ENCODE results near the gene ZC3H7B. TPM values are rescaled to one million over a fixed set of nuclear protein-coding genes. Genes with fewer than 3 reads are reported as not detected.

ZC3H7B gene
- total and polyA plus RNA-seq, 2 donors from 2014 or later: 28.3 to 68.6 TPM

GRCh38 chr22:41339823-41340222 is 38.5 kb downstream of the ZC3H7B start:
- Histone ChIP-seq H3K9ac (ENCODE audit: low read length in 3 of 3) (no peak overlapping the region), H3K27me3 (ENCODE audit: control insufficient read depth, insufficient read depth, low read length) (no peaks in the 10 kb centered on the region), H3K36me3 (ENCODE audit: control insufficient read depth in 2 of 3, insufficient read depth in 3 of 3, low read length in 3 of 3) (peaks cover 0 to 22% (median 12%) of the 10 kb centered on the region in 3 donors), H3K27ac (ENCODE audit: low read depth in 2 of 2, low read length in 2 of 2) (no peak overlapping the region), H3K4me1 (ENCODE audit: control insufficient read depth in 2 of 3, insufficient read depth in 2 of 3, low read depth in 1 of 3, low read length in 3 of 3) (peaks cover 0 to 14% (median 4%) of the 10 kb centered on the region in 3 donors), H3K4me3 (ENCODE audit: low read length in 3 of 3) (no peak overlapping the region), H3K9me3 (ENCODE audit: control insufficient read depth in 2 of 3, insufficient read depth in 1 of 3, low read length in 3 of 3) (no peaks in the 10 kb centered on the region)
- intact Hi-C loops (cut with DNase I): no loop called here
- FAIRE-seq (no peak), DNase-seq (no peak)
- TF ChIP-seq, protein P1, sequence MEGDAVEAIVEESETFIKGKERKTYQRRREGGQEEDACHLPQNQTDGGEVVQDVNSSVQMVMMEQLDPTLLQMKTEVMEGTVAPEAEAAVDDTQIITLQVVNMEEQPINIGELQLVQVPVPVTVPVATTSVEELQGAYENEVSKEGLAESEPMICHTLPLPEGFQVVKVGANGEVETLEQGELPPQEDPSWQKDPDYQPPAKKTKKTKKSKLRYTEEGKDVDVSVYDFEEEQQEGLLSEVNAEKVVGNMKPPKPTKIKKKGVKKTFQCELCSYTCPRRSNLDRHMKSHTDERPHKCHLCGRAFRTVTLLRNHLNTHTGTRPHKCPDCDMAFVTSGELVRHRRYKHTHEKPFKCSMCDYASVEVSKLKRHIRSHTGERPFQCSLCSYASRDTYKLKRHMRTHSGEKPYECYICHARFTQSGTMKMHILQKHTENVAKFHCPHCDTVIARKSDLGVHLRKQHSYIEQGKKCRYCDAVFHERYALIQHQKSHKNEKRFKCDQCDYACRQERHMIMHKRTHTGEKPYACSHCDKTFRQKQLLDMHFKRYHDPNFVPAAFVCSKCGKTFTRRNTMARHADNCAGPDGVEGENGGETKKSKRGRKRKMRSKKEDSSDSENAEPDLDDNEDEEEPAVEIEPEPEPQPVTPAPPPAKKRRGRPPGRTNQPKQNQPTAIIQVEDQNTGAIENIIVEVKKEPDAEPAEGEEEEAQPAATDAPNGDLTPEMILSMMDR (IDR thresholded peaks at IDR 0.05; ENCODE audit: borderline replicate concordance, extremely low read depth, insufficient read depth): no peak

DNA sequence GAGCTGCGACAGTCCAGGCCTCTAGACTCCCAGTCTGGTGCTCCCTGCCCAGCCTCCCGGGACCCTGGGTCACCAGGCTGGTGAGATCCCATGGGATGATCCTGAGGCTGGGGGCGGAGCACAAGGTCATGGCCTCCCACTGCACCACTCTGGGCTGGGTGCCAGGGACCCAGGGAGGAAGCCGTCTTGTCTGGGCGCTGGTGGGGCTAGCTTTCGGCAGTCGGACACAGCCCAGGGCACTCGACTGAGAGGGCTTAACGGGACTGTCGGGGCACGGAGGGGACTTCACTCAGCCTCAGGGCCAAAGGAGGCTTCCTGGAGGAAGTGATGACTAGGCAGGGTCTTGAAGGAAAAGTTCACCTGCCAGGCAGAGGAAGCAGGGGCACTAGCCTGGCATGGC is 39.0 kb downstream of the ZC3H7B start:
- Histone ChIP-seq H3K9ac (ENCODE audit: low read length in 3 of 3) (no peak overlapping the region), H3K4me3 (ENCODE audit: low read length in 3 of 3) (no peak overlapping the region), H3K27ac (ENCODE audit: low read depth in 2 of 2, low read length in 2 of 2) (no peak overlapping the region), H3K27me3 (ENCODE audit: control insufficient read depth, insufficient read depth, low read length) (no peaks in the 10 kb centered on the region), H3K36me3 (ENCODE audit: control insufficient read depth in 2 of 3, insufficient read depth in 3 of 3, low read length in 3 of 3) (peaks cover 0 to 17% (median 11%) of the 10 kb centered on the region in 3 donors), H3K4me1 (ENCODE audit: control insufficient read depth in 2 of 3, insufficient read depth in 2 of 3, low read depth in 1 of 3, low read length in 3 of 3) (peaks cover 0 to 14% (median 4%) of the 10 kb centered on the region in 3 donors), H3K9me3 (ENCODE audit: control insufficient read depth in 2 of 3, insufficient read depth in 1 of 3, low read length in 3 of 3) (no peaks in the 10 kb centered on the region)
- TF ChIP-seq, protein P1 (IDR thresholded peaks at IDR 0.05; ENCODE audit: borderline replicate concordance, extremely low read depth, insufficient read depth): no peak
- FAIRE-seq (no peak), DNase-seq (no peak)
- intact Hi-C loops (cut with DNase I): no loop called here

DNA sequence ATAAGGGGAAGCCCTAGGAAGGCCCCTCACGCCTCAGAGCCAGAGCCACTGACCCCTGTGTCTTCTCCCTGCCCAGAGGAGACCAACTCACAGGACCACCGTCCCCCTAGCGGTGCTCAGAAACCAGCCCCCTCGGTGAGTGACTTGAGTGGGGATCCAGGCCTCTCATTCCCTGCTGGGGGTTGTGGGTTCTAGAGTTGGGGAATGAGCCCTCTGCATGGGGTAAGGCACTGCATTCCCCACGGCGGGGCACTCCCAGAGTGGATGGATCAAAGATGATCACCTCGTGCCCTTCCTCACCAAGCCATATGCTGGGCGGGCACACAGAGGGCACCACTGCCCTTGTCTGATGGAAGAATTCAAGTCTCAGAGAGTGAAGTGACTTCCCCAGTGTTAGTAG is 39.7 kb downstream of the ZC3H7B start:
- no peak for FAIRE-seq
- no peak for DNase-seq
- peaks cover 0 to 16% (median 7%) of the 10 kb centered on the region in 3 donors for H3K36me3 ChIP-seq (ENCODE audit: control insufficient read depth in 2 of 3, insufficient read depth in 3 of 3, low read length in 3 of 3)
- no peaks in the 10 kb centered on the region for H3K9me3 ChIP-seq (ENCODE audit: control insufficient read depth in 2 of 3, insufficient read depth in 1 of 3, low read length in 3 of 3)
- H3K27me3 ChIP-seq (ENCODE audit: control insufficient read depth, insufficient read depth, low read length): no peaks in the 10 kb centered on the region
- intact Hi-C loops (cut with DNase I): no loop called here
- no peak overlapping the region for H3K4me3 ChIP-seq (ENCODE audit: low read length in 3 of 3)
- TF ChIP-seq, protein P1 (IDR thresholded peaks at IDR 0.05; ENCODE audit: borderline replicate concordance, extremely low read depth, insufficient read depth): no peak
- no peak overlapping the region for H3K9ac ChIP-seq (ENCODE audit: low read length in 3 of 3)
- H3K4me1 ChIP-seq (ENCODE audit: control insufficient read depth in 2 of 3, insufficient read depth in 2 of 3, low read depth in 1 of 3, low read length in 3 of 3): peaks cover 0 to 14% (median 4%) of the 10 kb centered on the region in 3 donors
- H3K27ac ChIP-seq (ENCODE audit: low read depth in 2 of 2, low read length in 2 of 2): no peak overlapping the region

- intact Hi-C loops (cut with DNase I): no loop called here
- Histone ChIP-seq H3K27ac (ENCODE audit: low read depth in 2 of 2, low read length in 2 of 2) (no peak overlapping the region), H3K4me1 (ENCODE audit: control insufficient read depth in 2 of 3, insufficient read depth in 2 of 3, low read depth in 1 of 3, low read length in 3 of 3) (peaks cover 0 to 15% (median 4%) of the 10 kb centered on the region in 3 donors), H3K9me3 (ENCODE audit: control insufficient read depth in 2 of 3, insufficient read depth in 1 of 3, low read length in 3 of 3) (no peaks in the 10 kb centered on the region), H3K4me3 (ENCODE audit: low read length in 3 of 3) (no peak overlapping the region), H3K9ac (ENCODE audit: low read length in 3 of 3) (no peak overlapping the region), H3K36me3 (ENCODE audit: control insufficient read depth in 2 of 3, insufficient read depth in 3 of 3, low read length in 3 of 3) (peaks cover 0 to 16% (median 7%) of the 10 kb centered on the region in 3 donors), H3K27me3 (ENCODE audit: control insufficient read depth, insufficient read depth, low read length) (no peaks in the 10 kb centered on the region)
- TF ChIP-seq, protein P1 (IDR thresholded peaks at IDR 0.05; ENCODE audit: borderline replicate concordance, extremely low read depth, insufficient read depth): no peak
- no peak for FAIRE-seq
- DNase-seq: no peak
These were observed 40.7 kb downstream of the ZC3H7B start for GRCh38 chr22:41341990-41342389.
